ENCODE data around the gene SPAG16. TPM values are rescaled to one million over a fixed set of nuclear protein-coding genes. Genes with fewer than 3 reads are reported as not detected.

SPAG16 gene
- total and polyA plus RNA-seq, 2 donors (not counting 1 experiment from before 2014, with no cell fraction given), result 3.4 to 8.6 TPM

- no peaks in the 10 kb centered on the region for H3K9me3 Mint-ChIP-seq (ENCODE audit: insufficient read depth)
- CTCF ChIA-PET, result no interaction called here
Measured at GRCh38 chr2:214096208-214096715, 812.0 kb downstream of the SPAG16 start.

GRCh38 chr2:214098811-214099210 is 814.5 kb downstream of the SPAG16 start:
- Histone ChIP-seq H3K4me3 (ENCODE audit: control extremely low read depth in 1 of 5, extremely low read depth in 1 of 5, insufficient read depth in 1 of 5, low read depth in 2 of 5, low read length in 4 of 5) (no peak overlapping the region), H3K79me2 (ENCODE audit: control insufficient read depth, insufficient read depth, low read length) (no peaks in the 10 kb centered on the region), H3K4me1 (ENCODE audit: control insufficient read depth in 2 of 2, insufficient read depth in 2 of 2, low read length in 2 of 2) (no peaks in the 10 kb centered on the region), H3K27ac (ENCODE audit: low read length in 2 of 2) (no peak overlapping the region), H3K36me3 (replicated peaks in 1 of 2; ENCODE audit: control extremely low read depth in 1 of 2, control insufficient read depth in 1 of 2, extremely low read depth in 1 of 2, insufficient read depth in 2 of 2, low read length in 1 of 2) (no peaks in the 10 kb centered on the region), H3K9ac (ENCODE audit: low read length) (no peak overlapping the region), H3K4me2 (replicated peaks; ENCODE audit: low read depth, low read length, poor library complexity, severe bottlenecking) (no peak overlapping the region), H3K27me3 (replicated peaks in 1 of 4; ENCODE audit: control extremely low read depth in 1 of 4, control insufficient read depth in 3 of 4, insufficient read depth in 4 of 4, low read length in 3 of 4) (no peaks in the 10 kb centered on the region), H3K9me3 (ENCODE audit: control extremely low read depth in 1 of 3, control insufficient read depth in 2 of 3, insufficient read depth in 1 of 3, low read length in 2 of 3) (no peaks in the 10 kb centered on the region), H4K20me1 (ENCODE audit: control insufficient read depth, insufficient read depth, low read length, poor library complexity, severe bottlenecking) (no peaks in the 10 kb centered on the region), H2AFZ (ENCODE audit: insufficient read depth, low read depth, low read length, poor library complexity, severe bottlenecking) (no peak overlapping the region)
- 67% methylated on average over 1 of the region's 1 CpG for WGBS (ENCODE audit: insufficient coverage)
- Mint-ChIP-seq H3K27ac (no peak overlapping the region), H3K9me3 (ENCODE audit: insufficient read depth) (no peaks in the 10 kb centered on the region), H3K4me1 (no peaks in the 10 kb centered on the region), H3K4me3 (no peak overlapping the region), H3K27me3 (no peaks in the 10 kb centered on the region)
- ATAC-seq (ENCODE audit: low read depth), result no peak
- ChIA-PET POLR2A (no interaction called here), CTCF (no interaction called here)
- no peak for DNase-seq
- TF ChIP-seq EZH2 (IDR thresholded peaks at IDR 0.05; ENCODE audit: borderline replicate concordance, insufficient read depth, low read depth, low read length, poor library complexity, severe bottlenecking) (no peak), CTCF (IDR thresholded peaks at IDR 0.05) (no peak)
- intact Hi-C loops (cut with micrococcal nuclease), result no loop called here

More at GRCh38 chr2:214096208-214096715, 812.0 kb downstream of the SPAG16 start:
- Histone ChIP-seq H3K4me2 (replicated peaks; ENCODE audit: low read depth, low read length, poor library complexity, severe bottlenecking) (no peak overlapping the region), H3K27me3 (replicated peaks in 1 of 4; ENCODE audit: control extremely low read depth in 1 of 4, control insufficient read depth in 3 of 4, insufficient read depth in 4 of 4, low read length in 3 of 4) (no peaks in the 10 kb centered on the region), H3K9me3 (ENCODE audit: control extremely low read depth in 1 of 3, control insufficient read depth in 2 of 3, insufficient read depth in 1 of 3, low read length in 2 of 3) (no peaks in the 10 kb centered on the region), H4K20me1 (ENCODE audit: control insufficient read depth, insufficient read depth, low read length, poor library complexity, severe bottlenecking) (no peaks in the 10 kb centered on the region), H3K27ac (ENCODE audit: low read length in 2 of 2) (no peak overlapping the region), H2AFZ (ENCODE audit: insufficient read depth, low read depth, low read length, poor library complexity, severe bottlenecking) (no peak overlapping the region), H3K4me3 (ENCODE audit: control extremely low read depth in 1 of 5, extremely low read depth in 1 of 5, insufficient read depth in 1 of 5, low read depth in 2 of 5, low read length in 4 of 5) (no peak overlapping the region), H3K4me1 (ENCODE audit: control insufficient read depth in 2 of 2, insufficient read depth in 2 of 2, low read length in 2 of 2) (no peaks in the 10 kb centered on the region), H3K79me2 (ENCODE audit: control insufficient read depth, insufficient read depth, low read length) (no peaks in the 10 kb centered on the region), H3K36me3 (replicated peaks in 1 of 2; ENCODE audit: control extremely low read depth in 1 of 2, control insufficient read depth in 1 of 2, extremely low read depth in 1 of 2, insufficient read depth in 2 of 2, low read length in 1 of 2) (no peaks in the 10 kb centered on the region), H3K9ac (ENCODE audit: low read length) (no peak overlapping the region)
- Mint-ChIP-seq H3K4me1 (no peaks in the 10 kb centered on the region), H3K27ac (no peak overlapping the region), H3K27me3 (no peaks in the 10 kb centered on the region), H3K4me3 (no peak overlapping the region)
- intact Hi-C loops (cut with micrococcal nuclease), result no loop called here
- DNase-seq (no peak), ATAC-seq (ENCODE audit: low read depth) (no peak)
- TF ChIP-seq EZH2 (IDR thresholded peaks at IDR 0.05; ENCODE audit: borderline replicate concordance, insufficient read depth, low read depth, low read length, poor library complexity, severe bottlenecking) (no peak), CTCF (IDR thresholded peaks at IDR 0.05) (no peak)
- POLR2A ChIA-PET, result no interaction called here
- WGBS (ENCODE audit: insufficient coverage), result no CpG with 5 or more reads among the region's 4 CpGs

All from B cell (primary cell).